SK-N-MC (cell line): Measurements from ENCODE around the gene ARTN.

Experiments
- EZH2 ChIP-seq: fragments of 200-600 bp; sonication (generic); IDR thresholded peaks from one replicate; pipeline ENCODE4 v1.6.1; 2017; ENCODE audit warnings: antibody characterized with exemption
- FOXP2 ChIP-seq: optimal IDR thresholded peaks from 2 replicates; pipeline ENCODE3; 2011; ENCODE audit warnings: mild to moderate bottlenecking, moderate library complexity; ENCODE audit not compliant: insufficient read depth; ENCODE audit errors: extremely low read length, control extremely low read depth
- POLR2AphosphoS5 ChIP-seq: IDR thresholded peaks from 2 replicates; pipeline ENCODE4 v1.6.1; 2012; ENCODE audit warnings: mild to moderate bottlenecking, low read depth, low read length, borderline replicate concordance

DNA sequence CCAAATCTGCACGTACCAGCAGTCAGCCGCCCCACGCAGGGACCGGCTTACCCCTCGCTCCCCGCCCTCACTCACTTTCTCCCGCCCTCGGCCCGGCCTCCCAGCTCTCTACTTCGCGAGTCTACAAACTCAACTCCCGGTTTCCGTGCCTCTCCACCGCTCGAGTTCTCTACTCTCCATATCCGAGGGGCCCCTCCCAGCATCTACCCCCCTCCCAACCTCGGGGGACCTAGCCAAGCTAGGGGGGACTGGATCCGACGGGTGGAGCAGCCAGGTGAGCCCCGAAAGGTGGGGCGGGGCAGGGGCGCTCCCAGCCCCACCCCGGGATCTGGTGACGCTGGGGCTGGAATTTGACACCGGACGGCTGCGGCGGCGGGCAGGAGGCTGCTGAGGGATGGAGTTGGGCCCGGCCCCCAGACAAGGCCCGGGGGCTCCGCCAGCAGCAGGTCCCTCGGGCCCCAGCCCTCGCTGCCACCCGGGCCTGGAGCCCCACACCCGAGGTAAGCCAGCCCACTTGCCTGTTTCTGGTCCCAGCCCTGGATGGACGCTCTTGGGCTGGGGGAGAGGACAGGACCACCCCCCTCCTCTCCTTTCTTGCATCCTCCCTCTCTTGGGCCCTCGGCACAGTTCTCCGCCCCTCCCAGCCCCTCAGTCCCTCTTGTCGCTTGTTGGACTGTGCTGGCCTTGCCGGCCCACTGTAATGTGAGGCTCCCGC lies at the start of gene ARTN:
- TF ChIP-seq EZH2 (no peak), POLR2AphosphoS5 (no peak; the same call in none of the 2 replicates), FOXP2 (no peak)
